Thyroid gland (tissue), 4 donors: Measurements from ENCODE around the gene DENND1B.
"Not testable (repeated sequence)": the region's sequence is repeated elsewhere in the genome, so short reads cannot be mapped to it uniquely, and the experiment has no call there.

Experiments
- CTCF ChIP-seq, 6 experiments: fragments of 200-600 bp in 3 of 6; fragments of 450-650 bp in 3 of 6; sonication (generic) in 3 of 6; IDR thresholded peaks; one replicate each; pipeline ENCODE4 v1.5.1; 2016 to 2019; ENCODE audit warnings: antibody characterized with exemption in 6 of 6, mild to moderate bottlenecking in 2 of 6, inconsistent platforms in 1 of 6, moderate library complexity in 1 of 6
- POLR2A ChIP-seq, 2 donors: fragments of 450-650 bp; IDR thresholded peaks; one replicate each; pipeline ENCODE4 v1.6.1; 2017; ENCODE audit warnings: antibody characterized with exemption in 2 of 2, mild to moderate bottlenecking in 2 of 2, moderate library complexity in 1 of 2

- TF ChIP-seq CTCF, POLR2A (IDR thresholded peaks at IDR 0.05): not testable (repeated sequence)
Measured at GRCh38 chr1:197752652-197753164, 22.6 kb downstream of the DENND1B start.
